CD4-positive, CD25-positive, alpha-beta regulatory T cell (primary cell): ENCODE data around the gene TPCN2. TPM values are rescaled to one million over a fixed set of nuclear protein-coding genes. Genes with fewer than 3 reads are reported as not detected.

Experiments used
- ATAC-seq, 2 donors: fragments of 150-1000 bp; cut with Tn5 transposase; one replicate each; pipeline ENCODE4 v1.10.0; 2021; ENCODE audit warnings: low read depth in 2 of 2, moderate number of reproducible peaks in 2 of 2, moderate library complexity in 1 of 2
- DNase-seq, 3 donors: peaks; one replicate each; pipeline versions ENCODE4 v3.0.0 to v3.0.0-alpha.2; 2012 to 2022; ENCODE audit warnings: mixed read lengths in 1 of 3
- H3K27ac ChIP-seq: one replicate; pipeline ENCODE4 v1.7.0; 2013; ENCODE audit warnings: mild to moderate bottlenecking, low read length; ENCODE audit not compliant: insufficient read depth, poor library complexity, severe bottlenecking
- H3K27me3 ChIP-seq: one replicate; pipeline ENCODE4 v1.7.0; 2013; ENCODE audit warnings: low read length; ENCODE audit not compliant: control insufficient read depth, insufficient read depth
- H3K36me3 ChIP-seq: one replicate; pipeline ENCODE4 v1.7.0; 2013; ENCODE audit warnings: mild to moderate bottlenecking, low read length, moderate library complexity; ENCODE audit not compliant: control insufficient read depth, insufficient read depth
- H3K4me1 ChIP-seq: 2 replicates; pipeline ENCODE4 v1.7.0; 2013; ENCODE audit warnings: mild to moderate bottlenecking, low read length; ENCODE audit not compliant: insufficient read depth, control insufficient read depth, poor library complexity, severe bottlenecking
- H3K4me3 ChIP-seq: one replicate; pipeline ENCODE4 v1.7.0; 2013; ENCODE audit warnings: low read depth, mild to moderate bottlenecking, low read length, moderate library complexity
- H3K9me3 ChIP-seq, 2 experiments: 1 replicate in 1 of 2; 2 replicates in 1 of 2; pipeline ENCODE4 v1.7.0; 2013; ENCODE audit warnings: low read length in 2 of 2, mild to moderate bottlenecking in 1 of 2, moderate library complexity in 1 of 2; ENCODE audit not compliant: control insufficient read depth in 2 of 2
- H3K27ac Mint-ChIP-seq, 3 donors: one replicate each; pipeline ENCODE4 v1.8.0; 2020 to 2022; ENCODE audit warnings: mild to moderate bottlenecking in 3 of 3, mixed read lengths in 3 of 3, moderate library complexity in 2 of 3
- H3K27me3 Mint-ChIP-seq: one replicate; pipeline ENCODE4 v1.8.0; 2022; ENCODE audit warnings: mild to moderate bottlenecking, mixed read lengths
- H3K36me3 Mint-ChIP-seq: one replicate; pipeline ENCODE4 v1.8.0; 2020; ENCODE audit warnings: mixed read lengths
- H3K4me1 Mint-ChIP-seq, 4 donors: one replicate each; pipeline ENCODE4 v1.8.0; 2020 to 2022; ENCODE audit warnings: mixed read lengths in 4 of 4, mild to moderate bottlenecking in 1 of 4
- H3K4me3 Mint-ChIP-seq, 4 donors: one replicate each; pipeline ENCODE4 v1.8.0; 2020 to 2022; ENCODE audit warnings: mild to moderate bottlenecking in 4 of 4, mixed read lengths in 4 of 4, moderate library complexity in 3 of 4
- H3K9me3 Mint-ChIP-seq, 7 donors: one replicate each; pipeline ENCODE4 v1.8.0; 2020 to 2022; ENCODE audit warnings: mixed read lengths in 7 of 7, mild to moderate bottlenecking in 3 of 7, moderate library complexity in 2 of 7
- polyA plus RNA-seq, 4 donors: library from polyadenylated mRNA; unstranded; fragments of 300-500 nt; fragmentation: Illumina TruSeq; gene quantifications; one replicate each; pipeline ENCODE4 v1.2.3, GENCODE V29; 2021
- total RNA-seq: library from RNA; stranded (reverse); gene quantifications from one replicate; pipeline ENCODE4 v1.2.3, GENCODE V29; 2022

Gene TPCN2
- total and polyA plus RNA-seq, 5 donors from 2014 or later = 5.9 to 20.5 (median 6.6) TPM

- no peak overlapping the region for H3K4me3 ChIP-seq
- H3K27ac Mint-ChIP-seq = peak overlapping the region in 1 of 3 donors; percentile 53
- H3K27ac ChIP-seq = no peak overlapping the region
- H3K4me1 ChIP-seq = peaks cover 4% of the 10 kb centered on the region
- peaks cover 0 to 2% (median 0%) of the 10 kb centered on the region in 7 donors for H3K9me3 Mint-ChIP-seq
- H3K27me3 ChIP-seq = no peaks in the 10 kb centered on the region
- no peak for DNase-seq
- H3K36me3 Mint-ChIP-seq = no peaks in the 10 kb centered on the region
- ATAC-seq = no peak
- H3K9me3 ChIP-seq = peaks cover 2 to 4% of the 10 kb centered on the region in 2 experiments
- H3K4me3 Mint-ChIP-seq = no peak overlapping the region
- no peaks in the 10 kb centered on the region for H3K36me3 ChIP-seq
- H3K4me1 Mint-ChIP-seq = peaks cover 0 to 7% (median 0%) of the 10 kb centered on the region in 4 donors
- H3K27me3 Mint-ChIP-seq = no peaks in the 10 kb centered on the region
Observed at GRCh38 chr11:69102732-69103615, 54.2 kb downstream of the TPCN2 start.

- Mint-ChIP-seq H3K27ac (peak overlapping the region in 1 of 3 donors; percentile 72), H3K4me1 (peaks cover 0 to 7% (median 0%) of the 10 kb centered on the region in 4 donors), H3K9me3 (peaks cover 0 to 2% (median 0%) of the 10 kb centered on the region in 7 donors), H3K36me3 (no peaks in the 10 kb centered on the region), H3K27me3 (no peaks in the 10 kb centered on the region), H3K4me3 (no peak overlapping the region)
- no peak overlapping the region for H3K27ac ChIP-seq
- peaks cover 4% of the 10 kb centered on the region for H3K4me1 ChIP-seq
- ATAC-seq (no peak), DNase-seq (no peak)
- H3K36me3 ChIP-seq = no peaks in the 10 kb centered on the region
- H3K9me3 ChIP-seq = peaks cover 2 to 4% of the 10 kb centered on the region in 2 experiments
- H3K4me3 ChIP-seq = no peak overlapping the region
- no peaks in the 10 kb centered on the region for H3K27me3 ChIP-seq
Observed at GRCh38 chr11:69104212-69104855, 55.6 kb downstream of the TPCN2 start.

GRCh38 chr11:69104856-69105395 is 56.2 kb downstream of the TPCN2 start:
- Mint-ChIP-seq H3K36me3 (peaks cover 5% of the 10 kb centered on the region), H3K4me3 (no peak overlapping the region), H3K4me1 (peaks cover 0 to 7% (median 2%) of the 10 kb centered on the region in 4 donors), H3K27me3 (no peaks in the 10 kb centered on the region), H3K9me3 (peaks cover 0 to 2% (median 0%) of the 10 kb centered on the region in 7 donors), H3K27ac (no peak overlapping the region)
- DNase-seq (no peak), ATAC-seq (no peak)
- no peak overlapping the region for H3K4me3 ChIP-seq
- H3K27ac ChIP-seq = no peak overlapping the region
- H3K36me3 ChIP-seq = no peaks in the 10 kb centered on the region
- no peaks in the 10 kb centered on the region for H3K27me3 ChIP-seq
- peaks cover 2 to 4% of the 10 kb centered on the region in 2 experiments for H3K9me3 ChIP-seq
- peaks cover 4% of the 10 kb centered on the region for H3K4me1 ChIP-seq

GRCh38 chr11:69105461-69106030 is 56.8 kb downstream of the TPCN2 start:
- peaks cover 4% of the 10 kb centered on the region for H3K4me1 ChIP-seq
- Mint-ChIP-seq H3K27me3 (no peaks in the 10 kb centered on the region), H3K4me1 (peaks cover 0 to 9% (median 4%) of the 10 kb centered on the region in 4 donors), H3K27ac (no peak overlapping the region), H3K36me3 (peaks cover 9% of the 10 kb centered on the region), H3K9me3 (peaks cover 0 to 6% (median 2%) of the 10 kb centered on the region in 7 donors), H3K4me3 (no peak overlapping the region)
- H3K4me3 ChIP-seq = no peak overlapping the region
- peaks cover 2 to 4% of the 10 kb centered on the region in 2 experiments for H3K9me3 ChIP-seq
- DNase-seq (no peak), ATAC-seq (no peak)
- no peaks in the 10 kb centered on the region for H3K27me3 ChIP-seq
- no peaks in the 10 kb centered on the region for H3K36me3 ChIP-seq
- H3K27ac ChIP-seq = no peak overlapping the region

GRCh38 chr11:69106031-69106811 is 57.5 kb downstream of the TPCN2 start:
- H3K27me3 Mint-ChIP-seq = no peaks in the 10 kb centered on the region
- no peak overlapping the region for H3K4me3 Mint-ChIP-seq
- Histone ChIP-seq H3K9me3 (peaks cover 2 to 4% of the 10 kb centered on the region in 2 experiments), H3K4me3 (no peak overlapping the region), H3K27me3 (no peaks in the 10 kb centered on the region), H3K4me1 (peaks cover 4% of the 10 kb centered on the region), H3K36me3 (no peaks in the 10 kb centered on the region), H3K27ac (no peak overlapping the region)
- H3K27ac Mint-ChIP-seq = peak overlapping the region in 1 of 3 donors; percentile 72
- no peak for DNase-seq
- peaks cover 0 to 10% (median 4%) of the 10 kb centered on the region in 4 donors for H3K4me1 Mint-ChIP-seq
- H3K9me3 Mint-ChIP-seq = peaks cover 0 to 9% (median 2%) of the 10 kb centered on the region in 7 donors
- H3K36me3 Mint-ChIP-seq = peaks cover 9% of the 10 kb centered on the region
- ATAC-seq = no peak

- H3K36me3 ChIP-seq = no peaks in the 10 kb centered on the region
- Mint-ChIP-seq H3K9me3 (peaks cover 0 to 9% (median 4%) of the 10 kb centered on the region in 7 donors), H3K27me3 (no peaks in the 10 kb centered on the region), H3K4me3 (no peak overlapping the region), H3K27ac (peak overlapping the region in 1 of 3 donors; percentile 72), H3K4me1 (peaks cover 0 to 7% (median 4%) of the 10 kb centered on the region in 4 donors), H3K36me3 (peaks cover 9% of the 10 kb centered on the region)
- H3K9me3 ChIP-seq = peaks cover 2 to 4% of the 10 kb centered on the region in 2 experiments
- DNase-seq (no peak), ATAC-seq (no peak)
- no peak overlapping the region for H3K4me3 ChIP-seq
- no peak overlapping the region for H3K27ac ChIP-seq
- no peaks in the 10 kb centered on the region for H3K4me1 ChIP-seq
- H3K27me3 ChIP-seq = no peaks in the 10 kb centered on the region
Observed at GRCh38 chr11:69107413-69107812, 58.7 kb downstream of the TPCN2 start.

GRCh38 chr11:69108030-69108429 is 59.3 kb downstream of the TPCN2 start:
- Histone ChIP-seq H3K9me3 (peaks cover 2 to 4% of the 10 kb centered on the region in 2 experiments), H3K27ac (no peak overlapping the region), H3K4me3 (no peak overlapping the region), H3K36me3 (no peaks in the 10 kb centered on the region), H3K27me3 (no peaks in the 10 kb centered on the region), H3K4me1 (no peaks in the 10 kb centered on the region)
- H3K9me3 Mint-ChIP-seq = peaks cover 0 to 9% (median 4%) of the 10 kb centered on the region in 7 donors
- no peak overlapping the region for H3K4me3 Mint-ChIP-seq
- no peaks in the 10 kb centered on the region for H3K27me3 Mint-ChIP-seq
- ATAC-seq (no peak), DNase-seq (no peak)
- H3K36me3 Mint-ChIP-seq = peaks cover 9% of the 10 kb centered on the region
- no peak overlapping the region for H3K27ac Mint-ChIP-seq
- H3K4me1 Mint-ChIP-seq = peaks cover 0 to 7% (median 4%) of the 10 kb centered on the region in 4 donors
